Kidney tubule cell (primary cell): Measurements from ENCODE around the gene ATM.

Source experiments
- DNase-seq: peaks from one replicate; pipeline ENCODE4 v3.0.0-alpha.2; 2018; ENCODE audit warnings: low spot score

ATM gene, protein sequence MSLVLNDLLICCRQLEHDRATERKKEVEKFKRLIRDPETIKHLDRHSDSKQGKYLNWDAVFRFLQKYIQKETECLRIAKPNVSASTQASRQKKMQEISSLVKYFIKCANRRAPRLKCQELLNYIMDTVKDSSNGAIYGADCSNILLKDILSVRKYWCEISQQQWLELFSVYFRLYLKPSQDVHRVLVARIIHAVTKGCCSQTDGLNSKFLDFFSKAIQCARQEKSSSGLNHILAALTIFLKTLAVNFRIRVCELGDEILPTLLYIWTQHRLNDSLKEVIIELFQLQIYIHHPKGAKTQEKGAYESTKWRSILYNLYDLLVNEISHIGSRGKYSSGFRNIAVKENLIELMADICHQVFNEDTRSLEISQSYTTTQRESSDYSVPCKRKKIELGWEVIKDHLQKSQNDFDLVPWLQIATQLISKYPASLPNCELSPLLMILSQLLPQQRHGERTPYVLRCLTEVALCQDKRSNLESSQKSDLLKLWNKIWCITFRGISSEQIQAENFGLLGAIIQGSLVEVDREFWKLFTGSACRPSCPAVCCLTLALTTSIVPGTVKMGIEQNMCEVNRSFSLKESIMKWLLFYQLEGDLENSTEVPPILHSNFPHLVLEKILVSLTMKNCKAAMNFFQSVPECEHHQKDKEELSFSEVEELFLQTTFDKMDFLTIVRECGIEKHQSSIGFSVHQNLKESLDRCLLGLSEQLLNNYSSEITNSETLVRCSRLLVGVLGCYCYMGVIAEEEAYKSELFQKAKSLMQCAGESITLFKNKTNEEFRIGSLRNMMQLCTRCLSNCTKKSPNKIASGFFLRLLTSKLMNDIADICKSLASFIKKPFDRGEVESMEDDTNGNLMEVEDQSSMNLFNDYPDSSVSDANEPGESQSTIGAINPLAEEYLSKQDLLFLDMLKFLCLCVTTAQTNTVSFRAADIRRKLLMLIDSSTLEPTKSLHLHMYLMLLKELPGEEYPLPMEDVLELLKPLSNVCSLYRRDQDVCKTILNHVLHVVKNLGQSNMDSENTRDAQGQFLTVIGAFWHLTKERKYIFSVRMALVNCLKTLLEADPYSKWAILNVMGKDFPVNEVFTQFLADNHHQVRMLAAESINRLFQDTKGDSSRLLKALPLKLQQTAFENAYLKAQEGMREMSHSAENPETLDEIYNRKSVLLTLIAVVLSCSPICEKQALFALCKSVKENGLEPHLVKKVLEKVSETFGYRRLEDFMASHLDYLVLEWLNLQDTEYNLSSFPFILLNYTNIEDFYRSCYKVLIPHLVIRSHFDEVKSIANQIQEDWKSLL (N-terminal part only)

GRCh38 chr11:108222574-108223347, at the start of gene ATM, which contains the start of gene NPAT:
ATM (plus strand) TSS chr11:108223067; CDS start chr11:108227625, 4,558 bp downstream.
NPAT (minus strand) TSS chr11:108222638; CDS start chr11:108222536, 102 bp downstream.
- DNase-seq, result peak; percentile 99

DNA sequence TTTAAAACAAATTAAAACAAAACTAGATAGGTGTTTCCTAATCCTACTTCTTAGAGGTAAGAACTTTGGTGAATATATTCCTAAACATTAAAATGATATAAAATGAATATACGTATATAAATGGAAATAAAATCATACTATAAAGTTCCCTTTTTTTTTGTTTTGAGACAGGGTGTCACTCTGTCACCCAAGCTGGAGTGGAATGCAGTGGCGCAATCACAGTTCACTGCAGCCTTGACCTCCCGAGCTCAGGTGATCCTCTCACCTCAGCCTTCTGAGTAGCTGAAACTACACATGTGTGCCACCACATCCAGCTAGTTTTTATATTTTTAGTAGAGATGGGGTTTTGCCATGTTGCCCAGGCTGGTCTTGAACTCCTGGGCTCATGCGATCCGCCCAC, 45.3 kb upstream of the ATM start:
- DNase-seq, result no peak

DNA sequence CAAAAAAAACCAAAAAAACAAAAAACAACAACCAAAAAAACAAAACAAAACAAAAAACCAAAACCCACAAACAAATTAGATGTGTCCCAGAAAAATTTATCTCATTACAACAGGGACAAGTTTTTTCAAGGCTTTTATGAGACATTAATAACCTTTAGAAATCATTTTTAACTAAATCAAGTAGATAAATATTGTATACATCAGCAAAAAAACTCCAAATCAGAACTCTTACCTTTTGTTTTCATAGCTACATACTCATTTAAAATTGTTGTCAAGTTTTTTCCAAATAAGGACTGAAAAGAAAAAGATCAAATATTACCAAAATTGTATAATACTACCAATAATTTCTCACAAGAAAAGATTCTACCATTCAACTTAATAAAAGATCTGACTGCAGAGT, 29.1 kb upstream of the ATM start:
- no peak for DNase-seq

- DNase-seq, result no peak
These were observed 26.0 kb upstream of the ATM start for GRCh38 chr11:108196901-108197300.

- no peak for DNase-seq
These were observed 25.5 kb upstream of the ATM start for GRCh38 chr11:108197351-108197750.

DNA sequence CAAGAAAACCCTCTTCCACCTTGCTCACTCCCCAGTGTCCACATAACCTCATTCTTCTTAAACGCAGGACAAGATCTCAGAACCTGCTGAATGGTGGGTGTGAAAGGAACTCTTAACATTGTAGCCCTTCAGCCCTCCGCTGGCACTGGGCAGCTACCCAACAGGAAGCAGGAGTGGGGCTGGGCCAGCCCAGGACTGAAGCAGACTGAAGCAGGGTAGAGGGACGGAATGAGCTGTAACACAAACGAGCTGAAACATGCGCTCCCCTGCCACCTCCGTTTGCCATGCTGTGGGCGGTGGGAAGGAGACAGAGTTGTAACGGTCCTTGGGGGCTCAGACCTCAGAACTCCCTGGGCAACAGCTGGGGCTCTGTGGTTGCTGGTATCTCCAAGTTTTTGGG, 24.0 kb upstream of the ATM start:
- DNase-seq, result no peak

- DNase-seq, result peak; percentile 65
These were observed 23.2 kb upstream of the ATM start for GRCh38 chr11:108199446-108200321.

DNA sequence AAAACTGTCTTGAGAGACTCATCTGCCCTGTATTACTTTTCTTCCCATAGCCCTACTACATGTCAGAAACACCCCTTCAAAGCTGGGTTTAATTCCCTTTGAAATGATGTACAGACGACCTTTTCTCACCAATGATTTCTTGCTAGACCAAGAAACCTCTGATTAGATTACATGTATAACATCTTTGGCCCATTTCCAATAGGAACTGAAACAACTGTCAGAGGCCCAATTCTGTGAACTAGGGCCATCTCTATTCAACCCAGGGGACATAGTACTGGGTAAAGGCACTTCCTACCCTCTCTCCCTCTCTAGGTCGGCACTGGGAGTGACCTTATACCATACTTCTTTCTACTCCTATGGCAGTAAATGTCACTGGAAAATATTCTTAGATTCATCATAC, 19.8 kb upstream of the ATM start:
- no peak for DNase-seq

- no peak for DNase-seq
These were observed 18.5 kb upstream of the ATM start for GRCh38 chr11:108204376-108204775.

DNA sequence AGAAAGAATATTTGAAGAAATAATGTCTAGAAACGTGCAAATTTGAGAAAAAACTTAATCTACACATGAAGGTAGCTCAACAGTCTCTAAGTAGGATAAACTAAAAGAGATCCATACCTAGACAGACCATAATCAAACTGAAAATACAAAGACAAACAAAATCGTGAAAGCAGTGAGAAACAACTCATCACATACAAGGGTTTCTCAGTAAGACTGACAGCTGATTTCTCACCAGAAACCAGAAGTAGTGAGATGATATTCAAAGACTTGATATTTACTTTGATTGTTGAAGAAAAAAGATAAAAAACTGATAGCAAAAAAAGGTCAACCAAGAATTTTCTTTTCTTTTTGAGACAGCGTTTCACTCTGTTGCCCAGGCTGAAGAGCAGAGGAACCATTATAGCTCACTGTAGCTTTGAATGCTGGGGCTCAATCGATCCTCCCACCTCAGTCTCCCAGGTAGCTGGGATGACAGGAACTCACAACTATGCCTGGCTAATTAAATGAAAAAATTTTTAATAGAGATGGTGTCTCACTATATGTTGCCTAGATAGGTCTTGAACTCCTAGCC, 17.9 kb upstream of the ATM start:
- no peak for DNase-seq

DNA sequence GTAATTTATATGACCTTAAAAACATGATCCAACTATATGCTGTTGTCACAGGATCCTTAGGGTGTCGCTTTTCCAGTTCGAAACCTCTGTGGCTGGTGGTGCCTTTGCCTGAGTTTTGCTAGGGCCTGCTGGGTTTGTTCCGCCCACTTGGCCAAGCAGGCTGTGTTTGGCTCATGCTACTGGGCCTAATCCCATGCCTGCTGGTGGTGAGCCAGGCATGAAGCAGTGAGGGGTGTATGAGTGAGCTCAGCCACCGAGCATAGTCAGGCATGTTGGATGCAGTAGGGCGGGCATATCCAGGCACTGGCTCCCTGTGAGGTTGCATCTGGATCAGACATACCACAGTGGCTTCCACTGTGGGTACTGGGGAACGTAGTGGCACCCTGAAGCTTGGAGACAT, 16.7 kb upstream of the ATM start:
- DNase-seq, result no peak

DNA sequence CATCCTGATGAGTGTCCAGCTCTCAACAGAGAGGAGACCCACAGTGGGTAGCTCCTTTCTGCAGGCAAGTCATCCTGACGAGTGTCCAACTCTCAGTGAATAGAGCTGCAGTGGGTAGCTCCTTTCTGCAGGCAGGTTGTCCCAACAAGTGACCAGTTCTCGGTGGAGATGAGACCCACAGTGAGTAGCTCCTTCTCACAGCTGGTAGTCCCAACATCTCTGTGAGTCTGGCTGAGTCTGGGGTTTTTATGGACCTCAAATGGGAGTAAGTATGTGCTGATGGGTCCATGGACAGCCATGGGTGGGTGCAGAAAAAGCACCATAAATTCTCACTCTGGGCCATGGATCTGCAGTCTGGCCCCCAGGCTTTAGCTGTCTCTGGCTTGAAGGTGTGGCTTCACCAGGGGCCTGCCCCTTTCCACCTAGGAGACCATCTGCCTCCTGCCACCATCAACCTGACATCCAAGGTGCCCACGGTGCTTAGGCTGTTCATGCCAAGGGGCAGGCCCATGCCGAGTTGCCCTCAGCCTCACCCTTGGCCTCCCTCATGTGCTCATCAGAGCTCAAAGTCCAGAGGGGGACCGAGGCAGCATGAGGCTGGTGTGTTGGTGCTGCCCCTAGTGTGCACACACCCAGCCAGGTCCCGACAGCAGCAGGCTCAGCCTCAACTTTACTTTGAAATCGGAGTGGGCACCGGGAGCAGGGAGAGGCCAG, 15.7 kb upstream of the ATM start:
- DNase-seq, result no peak

DNA sequence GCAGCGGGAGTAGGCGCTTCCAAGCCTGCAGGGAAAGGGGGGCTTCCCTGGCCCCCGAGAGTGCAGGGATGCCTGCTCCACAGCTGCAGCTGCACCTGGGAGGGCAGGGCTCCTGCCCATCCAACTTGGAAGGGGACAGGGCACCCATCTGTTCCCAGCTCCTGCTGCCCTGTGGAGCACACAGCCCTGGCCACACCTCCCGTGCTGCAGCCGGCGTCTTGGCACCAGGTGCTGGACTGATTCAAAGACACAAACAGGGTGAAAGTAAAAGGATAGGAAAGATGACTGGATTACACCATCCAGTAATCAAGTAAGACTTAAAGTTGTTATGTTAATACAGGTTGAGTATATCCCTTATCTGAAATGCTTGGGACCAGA, 15.2 kb upstream of the ATM start:
- no peak for DNase-seq

GRCh38 chr11:108210441-108210840, 12.4 kb upstream of the ATM start:
- no peak for DNase-seq

GRCh38 chr11:108213784-108214183, 9.1 kb upstream of the ATM start:
- DNase-seq, result no peak

DNA sequence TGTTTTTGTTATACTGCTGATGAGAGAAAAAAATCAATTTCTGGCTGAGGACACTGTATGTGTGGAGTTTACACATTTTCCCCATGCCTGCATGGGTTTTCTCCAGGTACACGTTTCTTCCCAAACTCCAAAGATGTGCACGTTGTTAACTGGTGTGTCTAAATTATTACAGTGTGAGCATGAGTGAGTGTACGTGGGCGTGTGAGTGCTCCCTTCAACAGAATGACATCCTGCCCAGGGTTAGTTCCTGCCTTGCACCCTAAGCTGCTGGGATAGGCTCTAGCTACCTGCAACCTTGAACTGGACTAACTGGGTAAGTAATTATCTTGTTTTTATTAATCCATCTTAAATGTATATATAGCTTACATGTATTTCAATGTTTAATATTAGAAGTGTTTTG, 5.9 kb upstream of the ATM start:
- DNase-seq, result no peak

- no peak for DNase-seq
These were observed 4.4 kb upstream of the ATM start for GRCh38 chr11:108218455-108218854.

DNA sequence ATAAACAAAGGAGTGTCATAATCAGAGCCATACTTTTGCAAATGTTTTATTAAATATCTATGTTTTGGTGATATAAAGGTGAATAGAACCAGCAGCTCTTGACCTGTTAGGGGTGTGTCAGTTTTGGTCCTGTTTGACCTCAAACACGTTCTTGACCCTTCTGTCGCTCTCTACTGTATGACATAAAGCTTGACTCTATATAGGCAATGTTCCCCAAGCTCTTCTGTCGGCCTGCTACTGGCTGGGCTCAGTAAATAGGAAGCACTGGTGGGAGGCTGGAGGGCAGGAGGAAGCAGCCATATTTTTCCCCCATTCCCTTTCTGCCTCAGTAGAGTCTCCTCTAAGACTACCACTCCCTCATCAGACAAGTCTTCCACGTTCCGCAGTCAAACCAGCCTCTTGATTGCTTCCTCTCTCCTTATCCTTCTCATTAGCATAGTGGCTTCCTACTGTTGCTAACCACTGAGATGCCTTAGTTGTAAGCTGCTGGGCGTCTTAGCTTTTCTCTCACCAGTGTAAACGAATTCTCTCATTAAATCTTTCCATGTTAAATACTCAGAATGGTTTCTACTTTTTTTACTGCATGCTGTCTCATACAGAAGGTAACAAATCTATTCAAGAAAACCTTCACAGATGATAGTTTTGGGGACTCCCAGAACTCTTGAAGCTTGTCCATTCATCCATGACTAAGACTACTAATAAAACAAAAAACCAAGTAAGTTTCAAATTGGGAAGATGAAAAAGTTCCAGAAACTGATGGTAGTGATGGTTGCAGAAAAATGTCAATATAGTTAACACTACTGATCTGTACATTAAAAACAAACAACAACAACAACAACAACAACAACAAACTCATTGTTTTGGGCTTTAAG, 3.7 kb upstream of the ATM start:
- no peak for DNase-seq
